HG03442 (cell line): Measurements from ENCODE around the gene GPR63.
A peak's percentile ranks its signal among the peaks of the same experiment; 100 is the strongest.

Experiments
- ATAC-seq: cut with Tn5 transposase; IDR thresholded peaks from one replicate; pipeline ENCODE4 v1.9.1; 2021; ENCODE audit warnings: mild to moderate bottlenecking, moderate library complexity; ENCODE audit not compliant: unreplicated experiment

The GPR63 gene

GRCh38 chr6:96823743-96824142, 13.5 kb downstream of the GPR63 start:
- ATAC-seq = no peak

- no peak for ATAC-seq
Observed at GRCh38 chr6:96821034-96821433, 16.2 kb downstream of the GPR63 start.

- ATAC-seq = no peak
Observed at GRCh38 chr6:96816301-96816817, 20.9 kb downstream of the GPR63 start.

- ATAC-seq = no peak
Observed at GRCh38 chr6:96814625-96815024, 22.7 kb downstream of the GPR63 start.

- ATAC-seq = peak; percentile 51
Observed at GRCh38 chr6:96812077-96812703, 25.1 kb downstream of the GPR63 start.

GRCh38 chr6:96811670-96812069, 25.6 kb downstream of the GPR63 start:
- ATAC-seq = no peak

GRCh38 chr6:96811136-96811535, 26.1 kb downstream of the GPR63 start:
- no peak for ATAC-seq

- ATAC-seq = no peak
Observed at GRCh38 chr6:96809119-96809518, 28.2 kb downstream of the GPR63 start.

- no peak for ATAC-seq
Observed at GRCh38 chr6:96803106-96803481, 34.2 kb downstream of the GPR63 start.

GRCh38 chr6:96795481-96795880, 41.8 kb downstream of the GPR63 start:
- peak; percentile 98 for ATAC-seq

GRCh38 chr6:96794980-96795379, 42.3 kb downstream of the GPR63 start:
- peak; percentile 20 for ATAC-seq

GRCh38 chr6:96792561-96793190, 44.6 kb downstream of the GPR63 start:
- ATAC-seq = no peak

GRCh38 chr6:96789871-96790270, 47.4 kb downstream of the GPR63 start:
- no peak for ATAC-seq

- no peak for ATAC-seq
Observed at GRCh38 chr6:96787846-96788580, 49.3 kb downstream of the GPR63 start.

GRCh38 chr6:96786336-96786735, 50.9 kb downstream of the GPR63 start:
- ATAC-seq = no peak

GRCh38 chr6:96784650-96785049, 52.6 kb downstream of the GPR63 start:
- ATAC-seq = no peak

GRCh38 chr6:96783307-96783706, 54.0 kb downstream of the GPR63 start:
- no peak for ATAC-seq

GRCh38 chr6:96781557-96781956, 55.7 kb downstream of the GPR63 start:
- ATAC-seq = no peak

GRCh38 chr6:96777113-96777512, 60.2 kb downstream of the GPR63 start:
- ATAC-seq = no peak

- ATAC-seq = no peak
Observed at GRCh38 chr6:96775727-96776400, 61.4 kb downstream of the GPR63 start.

GRCh38 chr6:96766769-96767168, 70.5 kb downstream of the GPR63 start:
- no peak for ATAC-seq
